SK-N-MC (cell line): ENCODE measurements around the gene P4HB.

Experiments
- EZH2 ChIP-seq: fragments of 200-600 bp; sonication (generic); IDR thresholded peaks from one replicate; pipeline ENCODE4 v1.6.1; 2017; ENCODE audit warnings: antibody characterized with exemption
- FOXP2 ChIP-seq: optimal IDR thresholded peaks from 2 replicates; pipeline ENCODE3; 2011; ENCODE audit warnings: mild to moderate bottlenecking, moderate library complexity; ENCODE audit not compliant: insufficient read depth; ENCODE audit errors: extremely low read length, control extremely low read depth
- POLR2AphosphoS5 ChIP-seq: IDR thresholded peaks from 2 replicates; pipeline ENCODE4 v1.6.1; 2012; ENCODE audit warnings: mild to moderate bottlenecking, low read depth, low read length, borderline replicate concordance

- TF ChIP-seq EZH2 (no peak), POLR2AphosphoS5 (no peak; the same call in 1 of the 2 replicates), FOXP2 (no peak)
Observed at GRCh38 chr17:81831563-81831956, 28.8 kb downstream of the P4HB start.
